GM21381 (cell line): ENCODE data around the gene KCNJ18.
"Not testable (repeated sequence)": the region's sequence is repeated elsewhere in the genome, so short reads cannot be mapped to it uniquely, and the experiment has no call there.

Source experiments
- ATAC-seq: cut with Tn5 transposase; IDR thresholded peaks from one replicate; pipeline ENCODE4 v1.9.1; 2021; ENCODE audit warnings: mild to moderate bottlenecking, moderate library complexity; ENCODE audit not compliant: unreplicated experiment

Gene KCNJ18

DNA sequence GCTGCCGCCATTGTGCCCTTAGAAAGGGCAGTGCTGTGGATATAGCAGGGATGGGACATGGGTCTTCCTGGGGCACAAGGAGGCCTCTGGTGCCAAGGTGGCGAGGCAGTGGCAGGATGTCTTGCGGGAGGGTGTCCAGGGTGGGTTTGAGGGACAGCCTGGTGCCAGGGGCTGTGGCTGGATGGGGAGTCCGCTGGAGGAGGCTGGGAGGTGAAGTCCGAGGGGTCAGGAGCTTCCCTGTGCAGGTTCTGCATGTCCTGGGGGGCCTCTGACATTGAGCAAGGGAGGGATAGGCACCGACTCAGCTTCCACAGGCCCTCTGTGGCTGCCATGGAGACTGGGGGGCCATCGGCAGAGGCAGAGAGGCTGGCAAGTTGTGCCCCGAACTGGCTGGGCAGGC lies 9.7 kb downstream of the KCNJ18 start:
- ATAC-seq: not testable (repeated sequence)

DNA sequence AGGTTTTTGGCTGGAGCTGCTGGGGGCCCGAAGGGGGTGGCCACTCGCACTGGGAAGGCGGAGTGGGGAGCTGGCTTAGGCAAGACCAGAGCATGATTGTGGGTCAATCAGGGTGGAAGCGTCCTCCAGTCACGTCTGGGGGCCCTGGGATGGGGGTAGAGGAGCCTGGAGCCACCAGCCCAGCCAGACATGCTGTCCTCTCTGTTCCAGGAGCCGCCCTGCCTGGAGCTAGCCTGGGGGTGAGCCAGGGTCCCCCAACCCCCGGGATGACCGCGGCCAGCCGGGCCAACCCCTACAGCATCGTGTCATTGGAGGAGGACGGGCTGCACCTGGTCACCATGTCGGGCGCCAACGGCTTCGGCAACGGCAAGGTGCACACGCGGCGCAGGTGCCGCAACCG lies 10.2 kb downstream of the KCNJ18 start:
- ATAC-seq: not testable (repeated sequence)

DNA sequence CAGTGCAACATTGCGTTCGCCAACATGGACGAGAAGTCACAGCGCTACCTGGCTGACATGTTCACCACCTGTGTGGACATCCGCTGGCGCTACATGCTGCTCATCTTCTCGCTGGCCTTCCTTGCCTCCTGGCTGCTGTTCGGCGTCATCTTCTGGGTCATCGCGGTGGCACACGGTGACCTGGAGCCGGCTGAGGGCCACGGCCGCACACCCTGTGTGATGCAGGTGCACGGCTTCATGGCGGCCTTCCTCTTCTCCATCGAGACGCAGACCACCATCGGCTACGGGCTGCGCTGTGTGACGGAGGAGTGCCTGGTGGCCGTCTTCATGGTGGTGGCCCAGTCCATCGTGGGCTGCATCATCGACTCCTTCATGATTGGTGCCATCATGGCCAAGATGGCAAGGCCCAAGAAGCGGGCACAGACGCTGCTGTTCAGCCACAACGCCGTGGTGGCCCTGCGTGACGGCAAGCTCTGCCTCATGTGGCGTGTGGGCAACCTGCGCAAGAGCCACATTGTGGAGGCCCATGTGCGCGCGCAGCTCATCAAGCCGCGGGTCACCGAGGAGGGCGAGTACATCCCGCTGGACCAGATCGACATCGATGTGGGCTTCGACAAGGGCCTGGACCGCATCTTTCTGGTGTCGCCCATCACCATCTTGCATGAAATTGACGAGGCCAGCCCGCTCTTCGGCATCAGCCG lies 10.8 kb downstream of the KCNJ18 start:
- not testable (repeated sequence) for ATAC-seq

DNA sequence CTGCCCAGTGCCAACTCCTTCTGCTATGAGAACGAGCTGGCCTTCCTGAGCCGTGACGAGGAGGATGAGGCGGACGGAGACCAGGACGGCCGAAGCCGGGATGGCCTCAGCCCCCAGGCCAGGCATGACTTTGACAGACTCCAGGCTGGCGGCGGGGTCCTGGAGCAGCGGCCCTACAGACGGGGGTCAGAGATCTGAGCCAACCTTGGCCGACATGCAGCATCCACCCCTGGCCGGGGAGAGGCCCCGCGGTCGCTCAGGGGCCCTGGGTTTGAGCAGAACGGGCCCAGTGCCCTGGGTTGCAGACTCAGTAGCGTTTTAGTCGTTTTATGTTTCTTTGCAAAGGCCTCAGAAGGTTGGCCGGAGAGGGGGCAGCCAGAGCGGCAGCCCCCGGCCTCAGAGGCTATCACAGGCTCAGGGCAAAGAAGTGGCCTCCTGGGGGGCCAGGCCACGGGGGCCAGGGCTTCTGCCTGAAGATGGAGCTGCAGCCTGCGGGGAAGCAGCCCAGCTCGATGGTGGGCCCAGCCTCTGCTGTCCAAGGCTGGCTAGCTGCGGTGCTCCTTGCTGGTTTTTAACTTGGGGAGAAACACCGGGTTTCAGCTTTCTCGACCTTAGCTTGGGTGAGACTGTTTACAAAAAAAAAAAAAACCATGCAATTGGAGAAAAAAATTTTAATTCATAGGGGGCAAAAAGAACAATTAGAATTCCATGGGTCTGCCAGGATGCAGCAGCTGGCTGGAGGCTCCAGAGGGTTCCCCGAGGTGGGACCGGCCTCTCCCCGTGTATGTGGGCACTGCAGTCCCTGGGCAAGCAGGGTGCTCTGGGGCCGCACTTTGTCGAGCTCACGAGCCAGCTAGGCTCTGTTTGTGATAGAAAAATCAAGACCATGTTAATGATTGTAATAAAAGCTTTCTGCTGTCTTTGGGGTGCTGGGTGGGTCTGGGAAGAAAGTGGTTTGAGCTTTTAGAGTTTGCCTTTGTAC lies 11.9 kb downstream of the KCNJ18 start:
- not testable (repeated sequence) for ATAC-seq

DNA sequence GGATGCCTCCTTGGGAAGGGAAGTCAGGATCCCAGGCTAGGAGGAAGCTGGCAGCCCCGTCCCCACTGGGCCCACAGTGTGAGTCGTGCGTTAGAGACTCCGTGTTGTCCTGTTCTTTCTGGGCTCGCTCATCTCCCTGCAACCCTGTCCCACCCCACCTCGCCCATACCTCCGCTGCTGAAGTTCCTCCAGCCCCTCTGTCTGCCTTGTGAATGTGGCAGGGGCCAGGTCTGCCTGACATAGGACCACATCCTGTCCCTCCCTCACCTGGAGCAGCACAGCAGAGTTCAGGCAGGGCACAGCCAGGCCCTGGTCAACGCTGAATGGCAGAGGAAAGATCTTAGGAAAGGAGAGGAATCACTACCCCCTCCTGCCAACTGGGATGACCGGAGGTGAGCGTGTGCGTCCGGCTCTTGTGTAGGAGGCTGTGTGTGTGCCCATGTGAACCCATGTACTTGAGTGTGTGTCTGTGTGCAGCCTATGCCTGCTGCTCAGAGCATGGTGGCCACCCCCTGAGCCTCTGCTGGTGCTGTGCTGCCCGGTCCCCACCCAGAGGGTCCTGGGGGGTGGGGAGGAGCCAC lies 12.8 kb downstream of the KCNJ18 start:
- ATAC-seq: no peak

DNA sequence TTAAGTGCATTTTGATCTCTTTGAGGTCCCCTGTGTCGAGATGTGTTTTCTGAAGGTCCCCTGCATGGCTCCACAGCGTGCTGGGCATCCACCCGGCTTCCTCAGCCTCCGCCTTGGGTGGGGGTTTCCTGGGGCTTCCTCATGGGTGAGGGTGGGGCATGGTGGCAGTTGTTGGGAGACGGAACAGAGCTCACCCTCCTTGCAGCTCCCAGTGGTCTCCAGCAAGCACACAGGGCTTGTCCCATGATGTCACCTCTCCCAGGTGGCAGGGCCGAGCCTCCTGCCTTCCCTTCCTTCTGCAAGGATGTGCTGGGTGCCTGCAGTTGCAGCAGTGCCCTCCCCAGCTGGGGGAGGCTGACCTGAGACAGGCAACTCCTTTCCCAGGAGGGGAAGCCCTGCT lies 13.4 kb downstream of the KCNJ18 start:
- ATAC-seq: not testable (repeated sequence)

DNA sequence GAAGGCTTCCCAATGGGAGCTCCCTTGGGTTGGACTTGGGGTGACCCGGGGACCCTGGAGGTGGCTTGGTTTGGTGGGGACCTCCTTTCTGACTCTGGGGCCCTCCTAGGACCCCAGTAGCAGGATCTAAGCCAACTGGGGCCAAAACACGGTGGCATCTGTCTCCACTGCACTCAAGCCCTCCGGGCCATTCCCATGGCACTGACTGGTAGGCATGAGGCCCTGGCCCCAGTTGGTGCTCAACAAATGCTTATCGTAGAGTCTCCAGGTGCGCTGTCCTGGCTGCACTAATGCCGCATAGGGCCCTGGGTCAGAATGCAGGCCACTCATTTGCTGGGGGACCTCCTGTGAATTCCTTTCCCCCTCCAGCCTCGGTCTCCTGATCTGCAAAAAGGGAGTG lies 14.2 kb downstream of the KCNJ18 start:
- ATAC-seq: not testable (repeated sequence)

DNA sequence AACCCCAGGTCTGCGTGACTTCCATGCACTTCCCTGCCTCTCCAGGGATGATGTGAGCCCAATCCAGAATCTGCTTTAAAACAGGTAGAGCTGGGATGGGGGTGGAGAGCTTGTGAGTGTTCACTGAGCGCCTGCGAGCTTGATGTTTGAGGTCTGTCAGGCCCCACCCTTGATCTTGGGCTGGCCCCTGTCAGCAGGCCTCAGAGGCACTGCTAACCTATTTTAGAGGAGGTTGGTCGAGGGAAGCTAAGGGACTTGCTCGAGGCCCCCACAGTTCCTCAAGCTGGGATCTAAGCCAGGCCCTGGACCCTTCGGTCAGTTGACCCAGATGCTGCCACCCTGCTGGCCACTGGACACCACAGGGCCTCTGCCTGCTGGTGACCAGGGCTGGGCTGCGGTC lies 14.8 kb downstream of the KCNJ18 start:
- not testable (repeated sequence) for ATAC-seq

DNA sequence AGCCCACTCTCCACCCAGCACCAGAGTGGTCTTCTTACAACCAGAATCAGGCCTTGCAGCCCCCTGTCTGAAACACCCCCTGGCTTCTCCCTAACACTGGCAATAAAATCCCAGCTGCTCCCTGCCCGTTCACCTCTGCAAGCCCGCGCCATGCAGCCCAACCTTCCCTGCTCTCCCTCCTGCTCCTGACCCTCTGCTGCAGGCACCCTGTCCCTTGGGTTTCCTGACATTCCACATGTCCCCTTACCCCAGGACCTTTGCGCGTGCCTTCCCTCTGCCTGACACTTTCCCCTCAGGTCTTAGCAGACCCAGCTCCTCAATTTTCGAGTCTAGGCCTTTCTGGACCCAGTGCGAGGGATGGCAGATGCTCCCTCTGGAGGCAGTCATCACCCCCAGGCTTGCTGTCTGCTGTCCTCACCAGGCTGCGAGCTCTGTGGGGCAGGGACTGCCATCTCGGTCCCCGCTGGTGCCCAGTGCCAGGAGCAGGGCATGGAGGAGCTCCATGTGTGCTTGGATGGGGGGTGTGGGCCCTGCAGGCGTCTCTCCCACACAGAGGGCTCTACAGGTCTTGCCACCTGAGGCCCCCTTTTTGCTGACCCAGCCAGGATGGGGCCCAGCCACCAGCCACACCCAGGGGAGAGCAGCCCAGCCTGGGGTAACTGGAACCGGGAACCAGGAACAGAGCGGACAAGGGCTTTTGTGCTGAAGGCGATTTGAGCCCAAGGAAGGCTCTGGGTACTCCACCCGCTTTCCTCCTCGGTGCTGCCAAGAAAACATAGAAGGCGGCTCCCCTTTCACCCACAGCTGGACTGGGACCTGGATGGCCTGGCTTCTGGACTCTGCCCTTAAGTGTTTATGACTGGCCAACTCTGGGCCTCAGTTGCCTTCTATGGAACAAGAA lies 15.6 kb downstream of the KCNJ18 start:
- ATAC-seq: not testable (repeated sequence)

DNA sequence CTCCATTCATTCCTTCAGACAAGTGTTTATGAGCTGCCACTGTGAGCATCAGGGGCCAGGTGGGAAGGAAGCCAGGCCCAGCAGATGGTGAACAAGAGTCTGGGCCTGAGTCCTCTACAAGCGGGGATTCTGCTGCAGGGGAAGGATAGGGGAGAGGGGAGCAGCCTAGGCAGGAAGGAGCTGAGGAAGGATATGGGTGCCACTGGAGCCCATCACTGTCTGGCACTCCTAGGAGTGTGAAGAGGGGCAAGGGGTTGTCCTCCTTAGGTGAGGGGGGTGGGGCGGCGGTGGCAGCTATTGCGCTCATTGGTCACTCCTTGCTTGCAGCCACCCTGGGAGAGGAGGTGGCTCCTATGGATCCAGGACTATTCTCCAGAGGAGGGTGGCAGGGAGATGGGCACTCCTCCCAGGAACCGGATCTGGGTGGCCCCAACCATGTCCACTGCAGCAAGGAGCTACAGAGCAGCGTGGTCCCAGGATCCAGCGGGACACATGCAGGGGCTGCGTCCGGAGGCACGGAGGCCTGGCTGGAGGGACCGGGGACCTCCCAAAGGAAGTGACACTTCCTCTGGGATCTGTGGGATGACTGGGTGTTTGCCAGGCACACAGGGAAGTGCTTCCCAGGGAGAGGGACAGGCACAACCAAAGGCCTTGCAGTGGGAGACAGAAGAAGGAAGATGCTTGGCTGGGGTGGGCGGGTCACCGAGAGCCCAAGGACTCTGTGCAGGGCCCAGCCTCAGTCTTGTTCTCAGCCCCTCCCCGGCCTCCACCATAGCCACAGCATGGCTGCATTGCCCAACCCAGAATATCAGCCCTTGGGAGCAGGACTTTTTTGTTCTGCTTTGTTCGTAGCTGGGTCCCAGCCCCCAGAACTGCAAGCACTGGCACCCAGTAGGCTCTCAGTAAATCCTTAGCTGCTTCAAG lies 16.6 kb downstream of the KCNJ18 start:
- not testable (repeated sequence) for ATAC-seq

DNA sequence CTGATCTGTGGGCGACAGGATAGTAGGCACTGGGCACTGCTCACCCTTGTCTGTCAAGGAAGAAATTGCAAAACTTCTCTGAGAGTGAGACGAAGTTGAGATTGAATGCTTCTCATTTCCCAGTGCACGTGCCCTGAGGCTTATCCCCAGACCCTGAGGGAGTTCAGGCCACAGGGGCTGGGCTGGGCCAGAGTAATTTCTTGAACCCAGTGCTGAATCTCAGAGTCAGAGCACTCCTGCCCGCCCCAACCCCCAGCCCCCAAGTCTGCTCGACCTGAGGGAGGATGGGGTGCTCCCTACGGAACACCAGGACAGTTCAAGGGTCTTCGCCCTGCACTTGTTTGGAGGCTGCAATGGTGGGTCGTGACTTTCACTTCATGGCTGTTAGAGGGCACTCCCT lies 17.7 kb downstream of the KCNJ18 start:
- not testable (repeated sequence) for ATAC-seq

DNA sequence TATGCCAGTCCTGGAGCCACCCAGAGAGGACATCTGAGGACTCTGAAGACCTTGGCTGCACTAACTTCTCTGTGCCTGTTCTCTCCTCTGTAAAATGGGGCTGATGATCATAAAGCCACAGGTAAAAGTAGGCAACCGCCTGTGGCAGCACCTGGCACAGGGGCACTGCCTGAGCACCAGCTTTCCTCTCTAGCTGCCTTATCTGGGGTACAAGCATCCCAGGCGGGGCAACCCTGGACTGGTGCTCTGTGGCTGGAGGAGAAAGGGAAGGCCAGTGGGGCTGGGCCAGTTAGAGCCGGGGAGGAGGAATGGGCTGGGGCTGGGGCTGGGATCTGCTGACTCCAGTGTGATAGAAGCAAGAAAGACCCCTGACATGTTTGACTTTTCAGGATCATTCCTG lies 18.2 kb downstream of the KCNJ18 start:
- ATAC-seq: not testable (repeated sequence)

DNA sequence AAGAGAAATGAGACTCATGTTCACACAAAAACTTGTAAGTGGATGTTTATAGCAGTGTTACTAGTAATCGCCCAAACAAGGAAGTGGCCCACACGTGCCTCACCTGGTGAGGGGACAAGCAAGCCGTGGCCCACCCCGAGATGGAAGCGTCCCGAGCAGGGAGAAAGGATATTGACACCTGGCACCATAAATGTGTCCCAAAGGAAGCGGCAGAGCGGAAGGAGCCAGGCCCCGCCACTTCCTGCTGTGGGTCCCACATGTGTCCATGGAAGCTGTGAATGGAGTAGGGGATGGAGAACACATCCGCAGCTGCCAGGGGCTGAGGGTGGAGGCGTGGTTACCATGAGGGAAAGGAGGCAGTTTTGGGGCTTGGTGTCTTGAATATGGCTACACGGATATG lies 18.9 kb downstream of the KCNJ18 start:
- ATAC-seq: no peak

DNA sequence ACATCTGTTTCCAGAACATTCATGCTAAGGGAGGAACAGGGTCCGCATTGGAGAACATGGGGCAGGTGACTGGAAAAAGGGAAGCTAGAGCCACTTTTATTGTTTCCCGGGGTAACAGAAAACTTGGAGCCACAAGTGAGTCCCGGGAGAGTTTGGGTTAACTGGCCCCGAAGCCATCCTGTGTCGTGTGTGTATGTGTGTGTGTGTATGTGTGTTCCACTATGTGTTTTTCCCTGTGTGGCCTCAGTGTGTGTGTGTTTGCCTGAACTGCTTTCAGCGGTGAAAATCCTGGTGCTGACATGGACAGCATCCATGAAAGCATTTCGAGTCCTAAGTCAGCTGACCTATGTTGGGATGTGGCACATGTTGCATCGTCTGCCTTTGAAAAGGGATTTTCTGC lies 20.7 kb downstream of the KCNJ18 start:
- not testable (repeated sequence) for ATAC-seq

DNA sequence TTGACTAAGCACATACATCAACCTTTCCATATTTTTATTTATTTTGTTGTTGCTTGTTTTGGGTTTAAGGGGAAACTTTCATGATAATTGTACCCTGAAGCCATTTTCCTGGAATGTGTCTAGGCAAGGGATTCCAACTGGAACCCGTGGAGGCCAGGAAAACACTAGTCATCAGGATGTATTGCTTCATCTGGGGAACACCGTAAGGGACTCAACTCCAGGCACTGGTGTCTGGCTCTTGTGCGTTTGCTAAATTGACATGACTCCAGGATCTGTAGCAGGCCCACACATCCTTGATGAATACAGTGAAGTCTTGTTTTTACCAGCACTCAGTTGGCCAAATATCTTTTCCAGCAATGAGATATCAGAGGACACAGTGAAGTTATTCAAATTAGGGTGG lies 21.3 kb downstream of the KCNJ18 start:
- not testable (repeated sequence) for ATAC-seq

DNA sequence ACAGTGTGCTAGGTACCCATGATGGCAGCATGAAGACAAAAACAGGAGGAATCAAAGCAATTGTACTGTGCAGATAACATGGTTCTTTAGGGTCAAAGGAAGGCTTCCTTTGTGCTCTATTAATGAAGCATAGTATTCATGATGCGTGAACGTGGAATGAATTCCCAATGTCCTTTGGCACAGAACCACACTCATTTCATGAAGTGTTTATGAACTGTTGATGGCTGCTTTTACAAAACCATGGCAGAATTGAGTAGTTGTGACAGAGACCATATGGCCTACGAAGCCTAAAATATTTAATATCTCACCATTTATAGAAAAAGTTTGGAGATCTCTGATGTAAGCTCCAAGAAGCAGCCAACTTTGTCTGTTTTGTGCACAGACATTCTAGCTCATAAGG lies 22.4 kb downstream of the KCNJ18 start:
- ATAC-seq: not testable (repeated sequence)

DNA sequence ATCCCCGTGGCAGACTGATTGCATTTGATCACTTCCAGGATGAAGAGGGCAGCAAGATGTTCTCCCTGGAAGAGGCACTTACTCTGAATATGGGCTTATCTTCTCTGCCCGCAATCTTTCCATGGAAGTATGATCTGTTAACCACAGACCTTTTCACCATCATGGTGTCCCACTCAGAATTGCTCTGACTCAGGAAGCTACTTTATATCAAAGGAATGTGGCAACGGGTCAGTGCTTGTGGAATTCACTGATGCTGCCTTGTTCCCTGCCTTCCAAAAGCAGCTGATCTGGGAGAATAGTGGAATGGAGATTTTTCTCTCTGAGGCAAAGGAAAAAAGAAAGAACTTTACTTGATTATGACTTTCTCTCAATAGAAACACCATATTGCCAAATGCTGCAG lies 23.6 kb downstream of the KCNJ18 start:
- not testable (repeated sequence) for ATAC-seq

DNA sequence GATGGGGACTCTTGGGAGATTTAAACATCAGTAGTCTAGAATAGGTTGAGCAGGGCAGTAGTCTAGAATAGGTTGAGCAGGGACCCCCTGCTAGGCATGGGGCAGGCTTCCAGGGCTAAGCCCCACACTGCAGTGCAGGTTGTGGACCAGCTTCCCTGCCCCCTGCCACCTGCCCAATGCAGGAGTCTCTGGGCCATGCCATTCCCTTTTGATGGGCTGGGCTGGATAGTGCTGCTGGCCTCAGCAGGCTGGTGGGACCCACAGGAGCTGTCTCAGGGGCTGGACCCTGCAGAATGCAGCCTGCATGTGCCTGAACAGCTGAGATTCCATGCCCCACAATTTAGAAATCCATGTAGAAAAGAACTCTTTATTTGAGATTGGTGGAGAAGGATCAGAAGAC lies 26.6 kb downstream of the KCNJ18 start:
- not testable (repeated sequence) for ATAC-seq

DNA sequence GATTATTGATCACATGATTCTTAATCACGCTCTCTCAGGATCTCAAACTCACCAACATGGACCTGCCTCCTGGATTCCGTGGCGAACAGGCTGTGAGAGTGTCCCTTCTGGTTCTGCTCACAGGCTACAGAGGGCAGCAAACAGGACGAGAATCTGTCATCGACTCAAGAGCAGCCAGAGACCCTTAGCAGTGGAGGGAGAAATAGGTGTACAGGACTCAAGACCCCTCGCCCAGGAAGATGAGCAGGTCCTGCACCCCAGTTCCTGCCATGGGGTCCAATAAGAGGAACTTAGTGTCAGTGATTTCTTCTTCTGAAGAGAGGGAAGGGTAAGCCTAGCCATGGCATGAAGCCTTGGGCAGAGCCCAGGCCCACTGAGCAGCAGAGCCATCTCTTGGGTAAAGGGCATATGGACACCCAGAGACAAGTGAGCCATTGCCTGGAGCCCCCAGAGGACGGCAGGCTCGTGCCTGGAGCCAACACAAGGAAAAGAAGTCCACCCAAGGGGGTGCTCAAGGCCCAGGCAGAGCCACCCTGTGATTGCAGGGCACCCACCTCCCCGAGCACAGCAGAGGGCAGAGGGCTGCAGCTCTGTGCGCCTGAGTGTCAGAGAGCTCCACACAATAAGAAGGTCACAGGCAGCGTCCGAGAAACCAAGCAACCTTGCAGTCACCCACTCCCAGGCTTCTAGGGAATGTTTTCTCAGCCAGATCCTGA lies 27.3 kb downstream of the KCNJ18 start:
- ATAC-seq: not testable (repeated sequence)
